Nephron (organoid): Measurements from ENCODE around the gene ITK.

Experiments used
- H3K27ac Mint-ChIP-seq, 3 experiments: 2 replicates each; pipeline ENCODE4 v1.8.0; 2020; ENCODE audit warnings: mixed read lengths in 3 of 3, mild to moderate bottlenecking in 2 of 3, moderate library complexity in 1 of 3
- H3K27me3 Mint-ChIP-seq: 2 replicates; pipeline ENCODE4 v1.8.0; 2021; ENCODE audit warnings: low read depth, mild to moderate bottlenecking, moderate library complexity, mixed read lengths
- H3K36me3 Mint-ChIP-seq: 2 replicates; pipeline ENCODE4 v1.8.0; 2020; ENCODE audit warnings: low read depth, mixed read lengths
- H3K4me1 Mint-ChIP-seq: 2 replicates; pipeline ENCODE4 v1.8.0; 2020; ENCODE audit warnings: mixed read lengths
- H3K4me3 Mint-ChIP-seq, 3 experiments: 2 replicates each; pipeline ENCODE4 v1.8.0; 2020; ENCODE audit warnings: mild to moderate bottlenecking in 3 of 3, mixed read lengths in 3 of 3, moderate library complexity in 2 of 3
- H3K9me3 Mint-ChIP-seq: 2 replicates; pipeline ENCODE4 v1.8.0; 2020; ENCODE audit warnings: mixed read lengths
- TF ChIP-seq, protein P1 (sequence below), 3 experiments: fragments of 200-600 bp; sonication (generic); IDR thresholded peaks; one replicate each; pipeline ENCODE4 v1.5.0; 2021; ENCODE audit warnings: antibody characterized with exemption in 3 of 3; ENCODE audit not compliant: unreplicated experiment in 3 of 3

The ITK gene

GRCh38 chr5:157186309-157187045 is 5.8 kb downstream of the ITK start:
- TF ChIP-seq, protein P1, sequence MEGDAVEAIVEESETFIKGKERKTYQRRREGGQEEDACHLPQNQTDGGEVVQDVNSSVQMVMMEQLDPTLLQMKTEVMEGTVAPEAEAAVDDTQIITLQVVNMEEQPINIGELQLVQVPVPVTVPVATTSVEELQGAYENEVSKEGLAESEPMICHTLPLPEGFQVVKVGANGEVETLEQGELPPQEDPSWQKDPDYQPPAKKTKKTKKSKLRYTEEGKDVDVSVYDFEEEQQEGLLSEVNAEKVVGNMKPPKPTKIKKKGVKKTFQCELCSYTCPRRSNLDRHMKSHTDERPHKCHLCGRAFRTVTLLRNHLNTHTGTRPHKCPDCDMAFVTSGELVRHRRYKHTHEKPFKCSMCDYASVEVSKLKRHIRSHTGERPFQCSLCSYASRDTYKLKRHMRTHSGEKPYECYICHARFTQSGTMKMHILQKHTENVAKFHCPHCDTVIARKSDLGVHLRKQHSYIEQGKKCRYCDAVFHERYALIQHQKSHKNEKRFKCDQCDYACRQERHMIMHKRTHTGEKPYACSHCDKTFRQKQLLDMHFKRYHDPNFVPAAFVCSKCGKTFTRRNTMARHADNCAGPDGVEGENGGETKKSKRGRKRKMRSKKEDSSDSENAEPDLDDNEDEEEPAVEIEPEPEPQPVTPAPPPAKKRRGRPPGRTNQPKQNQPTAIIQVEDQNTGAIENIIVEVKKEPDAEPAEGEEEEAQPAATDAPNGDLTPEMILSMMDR (IDR thresholded peaks at IDR 0.05; ENCODE audit: unreplicated experiment in 3 of 3) = no peak
- Mint-ChIP-seq H3K9me3 (no peaks in the 10 kb centered on the region), H3K36me3 (no peaks in the 10 kb centered on the region), H3K27ac (no peak overlapping the region), H3K4me3 (no peak overlapping the region), H3K4me1 (no peaks in the 10 kb centered on the region), H3K27me3 (peaks cover 13% of the 10 kb centered on the region)

DNA sequence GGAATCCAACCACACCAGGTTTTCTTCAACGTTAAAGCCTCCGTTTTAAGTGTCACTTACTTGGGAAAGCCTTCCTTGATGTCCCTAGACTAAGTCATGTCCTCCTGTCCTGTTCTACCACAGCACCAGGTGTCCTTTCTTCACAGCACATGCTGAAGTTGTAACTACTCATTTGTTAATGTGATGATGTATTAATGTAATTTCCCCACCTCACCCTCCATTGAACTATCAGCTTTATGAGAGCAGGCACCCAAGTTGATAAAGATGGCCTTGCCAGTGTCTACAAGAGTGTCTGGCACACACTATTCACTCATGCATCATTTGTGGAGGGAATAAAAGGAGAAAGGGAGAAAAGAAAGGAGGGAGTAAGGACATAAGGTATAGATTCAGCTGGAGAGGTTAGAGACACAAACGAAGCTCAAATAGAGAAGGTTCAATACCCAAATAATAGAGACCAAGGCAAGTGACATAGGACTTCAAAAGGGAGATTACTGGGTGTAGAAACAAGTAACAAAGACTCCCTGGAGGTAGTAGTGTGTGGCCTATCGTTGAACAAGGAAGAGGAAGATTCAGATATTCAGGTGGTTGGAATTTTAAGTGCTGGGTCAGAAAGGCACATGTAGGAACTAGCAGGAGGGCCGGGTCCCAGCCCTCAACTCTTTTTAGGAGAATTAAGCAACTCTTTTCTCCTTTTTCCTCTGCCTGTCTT is 6.6 kb downstream of the ITK start:
- TF ChIP-seq, protein P1 (IDR thresholded peaks at IDR 0.05; ENCODE audit: unreplicated experiment in 3 of 3) = no peak
- no peaks in the 10 kb centered on the region for H3K36me3 Mint-ChIP-seq
- no peak overlapping the region for H3K4me3 Mint-ChIP-seq
- no peaks in the 10 kb centered on the region for H3K4me1 Mint-ChIP-seq
- H3K9me3 Mint-ChIP-seq = no peaks in the 10 kb centered on the region
- peaks cover 18% of the 10 kb centered on the region for H3K27me3 Mint-ChIP-seq
- no peak overlapping the region for H3K27ac Mint-ChIP-seq

GRCh38 chr5:157188270-157188669 is 7.6 kb downstream of the ITK start:
- Mint-ChIP-seq H3K4me1 (no peaks in the 10 kb centered on the region), H3K27me3 (peaks cover 18% of the 10 kb centered on the region)
- TF ChIP-seq, protein P1 (IDR thresholded peaks at IDR 0.05; ENCODE audit: unreplicated experiment in 3 of 3) = no peak

DNA sequence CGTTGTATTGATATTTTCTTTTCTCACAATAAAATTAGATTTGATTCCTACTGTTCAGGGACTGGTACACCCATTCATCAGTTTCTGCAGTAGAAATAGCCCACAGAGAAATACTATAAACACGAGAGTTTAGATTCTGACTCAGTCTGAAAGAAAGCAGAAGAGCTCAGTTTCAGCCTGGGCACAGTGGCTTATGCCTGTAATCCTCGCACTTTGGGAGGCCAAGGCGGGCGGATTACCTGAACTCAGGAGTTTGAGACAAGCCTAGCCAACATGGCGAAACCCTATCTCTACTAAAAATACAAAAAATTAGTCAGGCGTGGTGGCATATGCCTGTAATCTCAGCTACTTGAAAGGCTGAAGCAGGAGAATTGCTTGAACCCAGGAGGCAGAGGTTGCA is 8.6 kb downstream of the ITK start:
- Mint-ChIP-seq H3K36me3 (no peaks in the 10 kb centered on the region), H3K4me3 (no peak overlapping the region)

More at GRCh38 chr5:157188270-157188669, 7.6 kb downstream of the ITK start:
- Mint-ChIP-seq H3K36me3 (no peaks in the 10 kb centered on the region), H3K4me3 (no peak overlapping the region), H3K27ac (no peak overlapping the region), H3K9me3 (no peaks in the 10 kb centered on the region)

GRCh38 chr5:157193699-157194424 is 13.2 kb downstream of the ITK start:
- no peak overlapping the region for H3K4me3 Mint-ChIP-seq
- TF ChIP-seq, protein P1 (IDR thresholded peaks at IDR 0.05; ENCODE audit: unreplicated experiment in 3 of 3) = no peak
- peaks cover 15% of the 10 kb centered on the region for H3K27me3 Mint-ChIP-seq
- no peak overlapping the region for H3K27ac Mint-ChIP-seq
- no peaks in the 10 kb centered on the region for H3K9me3 Mint-ChIP-seq
- H3K4me1 Mint-ChIP-seq = no peaks in the 10 kb centered on the region
- no peaks in the 10 kb centered on the region for H3K36me3 Mint-ChIP-seq

More for the DNA sequence above, 8.6 kb downstream of the ITK start:
- H3K4me1 Mint-ChIP-seq = no peaks in the 10 kb centered on the region
- TF ChIP-seq, protein P1 (IDR thresholded peaks at IDR 0.05; ENCODE audit: unreplicated experiment in 3 of 3) = no peak
- H3K9me3 Mint-ChIP-seq = no peaks in the 10 kb centered on the region
- H3K27ac Mint-ChIP-seq = no peak overlapping the region
- H3K27me3 Mint-ChIP-seq = peaks cover 18% of the 10 kb centered on the region
